HepG2 (cell line): ENCODE measurements around the gene ELOVL6. TPM values are rescaled to one million over a fixed set of nuclear protein-coding genes. Genes with fewer than 3 reads are reported as not detected.

ENCODE experiments used
- ATAC-seq: fragments of 200-7000 bp; cut with Tn5 transposase; 3 replicates; pipeline ENCODE4 v1.9.1; 2020; ENCODE audit warnings: mild to moderate bottlenecking, moderate library complexity
- BruUV-seq: library from RNA; stranded (reverse); fragments of 400-500 nt; replicated peaks from 2 replicates; lab custom pipeline; 2021; lab: Mats Ljungman, UMichigan
- CTCF ChIA-PET: fragments of 300-600 bp; formaldehyde crosslinking; extraction: SDS; loops from one replicate; lab custom pipeline; 2021; ENCODE audit warnings: low total read pairs, inconsistent platforms, low intra/inter-chr PET ratio; lab: Yijun Ruan, JAX
- POLR2A ChIA-PET: fragments of 350-600 bp; sonication (Branson Sonifier 250); formaldehyde crosslinking; loops from one replicate; lab custom pipeline; 2020; ENCODE audit warnings: antibody characterized with exemption, inconsistent platforms; lab: Yijun Ruan, JAX
- DNase-seq: peaks from one replicate; pipeline ENCODE4 v3.0.0-alpha.2; 2015; ENCODE audit warnings: low spot score
- FAIRE-seq: peaks from 3 replicates; lab custom pipeline; 2011; peaks lifted over from hg19 to GRCh38; lab: Jason Lieb, UNC
- H2AFZ ChIP-seq: one replicate; pipeline ENCODE4 v1.6.1; 2011; ENCODE audit warnings: low read length, inconsistent platforms
- H3K27ac ChIP-seq: fragments of 300-600 bp; 3 replicates; pipeline ENCODE4 v1.8.0; 2011; ENCODE audit warnings: mixed run types, mild to moderate bottlenecking, mixed read lengths, low read length, inconsistent platforms; ENCODE audit not compliant: insufficient read depth; ENCODE audit errors: extremely low read length
- H3K27me3 ChIP-seq, 2 experiments: fragments of 200-600 bp in 1 of 2; 2 replicates in 1 of 2; 3 replicates in 1 of 2; pipeline versions ENCODE4 v1.6.0 to v1.8.0; 2011; ENCODE audit warnings: low read length in 2 of 2, mild to moderate bottlenecking in 2 of 2, moderate library complexity in 2 of 2, inconsistent platforms in 1 of 2; ENCODE audit not compliant: insufficient read depth in 2 of 2, control insufficient read depth in 1 of 2
- H3K36me3 ChIP-seq, 2 experiments: fragments of 200-600 bp in 1 of 2; replicated peaks in 1 of 2; 2 replicates in 1 of 2; 3 replicates in 1 of 2; pipeline versions ENCODE4 v1.5.1 to v1.8.0; 2011; ENCODE audit warnings: low read length in 2 of 2, inconsistent platforms in 1 of 2; ENCODE audit not compliant: insufficient read depth in 2 of 2, control insufficient read depth in 1 of 2
- H3K4me1 ChIP-seq: 2 replicates; pipeline ENCODE4 v1.5.1; 2012; ENCODE audit warnings: low read length, inconsistent platforms; ENCODE audit not compliant: insufficient read depth
- H3K4me2 ChIP-seq: 2 replicates; pipeline ENCODE4 v1.6.0; 2011; ENCODE audit warnings: low read depth, low read length, inconsistent platforms
- H3K4me3 ChIP-seq, 3 experiments: fragments of 200-600 bp in 1 of 3; sonication (generic), shearing (Covaris generic) in 1 of 3; replicated peaks in 1 of 3; 2 replicates each; pipeline ENCODE4 v1.5.1; 2011 to 2016; ENCODE audit warnings: low read length in 3 of 3, inconsistent platforms in 2 of 3, low read depth in 2 of 3, mild to moderate bottlenecking in 2 of 3, control low read depth in 1 of 3, mixed read lengths in 1 of 3; ENCODE audit not compliant: insufficient read depth in 1 of 3
- H3K79me2 ChIP-seq: one replicate; pipeline ENCODE4 v1.6.1; 2011; ENCODE audit warnings: low read length, inconsistent platforms; ENCODE audit not compliant: insufficient read depth
- H3K9ac ChIP-seq: 2 replicates; pipeline ENCODE4 v1.6.0; 2011; ENCODE audit warnings: mild to moderate bottlenecking, low read depth, low read length, inconsistent platforms; ENCODE audit not compliant: insufficient read depth
- H3K9me3 ChIP-seq: 2 replicates; pipeline ENCODE4 v1.5.1; 2012; ENCODE audit warnings: mild to moderate bottlenecking, low read length
- H4K20me1 ChIP-seq: 2 replicates; pipeline ENCODE4 v1.6.0; 2011; ENCODE audit warnings: inconsistent platforms, mild to moderate bottlenecking, low read length, moderate library complexity; ENCODE audit not compliant: insufficient read depth
- CREBL2 ChIP-seq: sonication (generic); formaldehyde crosslinking; IDR thresholded peaks from 2 replicates; pipeline ENCODE4 v1.8.1; 2023; ENCODE audit warnings: missing genetic modification reagents, mild to moderate bottlenecking, borderline replicate concordance
- GABPA ChIP-seq, 2 experiments: IDR thresholded peaks; 2 replicates each; pipeline ENCODE4 v1.6.1; 2011 to 2016; ENCODE audit warnings: low read depth in 2 of 2, low read length in 1 of 2, missing biosample characterization in 1 of 2, missing genetic modification characterization in 1 of 2
- LCORL ChIP-seq, 2 experiments: fragments of 450-650 bp in 1 of 2; sonication (generic) in 1 of 2; formaldehyde crosslinking in 1 of 2; IDR thresholded peaks; 2 replicates each; pipeline versions ENCODE4 v1.5.0 to v1.6.1; 2017 to 2020; ENCODE audit warnings: antibody characterized with exemption in 1 of 2, missing genetic modification reagents in 1 of 2
- SALL2 ChIP-seq: sonication (generic); formaldehyde crosslinking; IDR thresholded peaks from 2 replicates; pipeline ENCODE4 v1.8.1; 2023; ENCODE audit warnings: mild to moderate bottlenecking, missing genetic modification reagents, inconsistent platforms
- TARDBP ChIP-seq: sonication (generic); formaldehyde crosslinking; IDR thresholded peaks from 2 replicates; pipeline ENCODE4 v1.8.0; 2022; ENCODE audit warnings: mild to moderate bottlenecking, missing genetic modification reagents
- TFAP4 ChIP-seq: sonication (generic); IDR thresholded peaks from 2 replicates; pipeline ENCODE4 v1.6.1; 2016; ENCODE audit warnings: low read depth, borderline replicate concordance
- TSC22D2 ChIP-seq: sonication (generic); formaldehyde crosslinking; IDR thresholded peaks from 2 replicates; pipeline ENCODE4 v1.5.1; 2020; ENCODE audit warnings: missing genetic modification reagents, mild to moderate bottlenecking, borderline replicate concordance
- ZNF550 ChIP-seq: sonication (generic); formaldehyde crosslinking; IDR thresholded peaks from 2 replicates; pipeline ENCODE4 v1.4.0; 2020; ENCODE audit warnings: mild to moderate bottlenecking, missing genetic modification reagents, borderline replicate concordance
- ZNF574 ChIP-seq: sonication (generic); formaldehyde crosslinking; IDR thresholded peaks from 2 replicates; pipeline ENCODE4 v1.4.0; 2020; ENCODE audit warnings: missing genetic modification reagents
- ZNF687 ChIP-seq: sonication (generic); formaldehyde crosslinking; IDR thresholded peaks from 2 replicates; pipeline ENCODE4 v1.5.1; 2020; ENCODE audit warnings: mild to moderate bottlenecking, missing genetic modification reagents, moderate library complexity
- ZSCAN25 ChIP-seq: sonication (generic); formaldehyde crosslinking; IDR thresholded peaks from 2 replicates; pipeline ENCODE4 v1.8.0; 2022; ENCODE audit warnings: mild to moderate bottlenecking, missing genetic modification reagents
- WGBS: methylation state at CpG from one replicate; pipeline ENCODE4 v1.1.6; 2017; ENCODE audit warnings: low lambda C conversion rate; 5-methylcytosine and 5-hydroxymethylcytosine counted together
- in situ Hi-C: cut with HindIII; loops from 2 replicates; pipeline ENCODE4 v1.10.0; 2017; ENCODE audit warnings: low pct_unique_long_range_greater_than_20kb; ENCODE audit not compliant: extremely low pct_ligation_motif_present
- intact Hi-C: fragments of 100-400 bp; cut with micrococcal nuclease; formaldehyde crosslinking; loops from one replicate; pipeline ENCODE4 v1.10.0; 2022; ENCODE audit not compliant: unreplicated experiment
- polyA plus RNA-seq, 8 experiments: library from polyadenylated mRNA; depleted of rRNA in 3 of 8; stranded (reverse) in 7 of 8; unstranded in 1 of 8; fragments of >200 nt; fragmentation: Illumina TruSeq in 4 of 8; extraction: Trizol in 4 of 8; gene quantifications; 2 replicates each; pipeline versions ENCODE4 v1.2.1 to v1.2.3, GENCODE V29; 2011 to 2016; ENCODE audit warnings: low read depth in 4 of 8, missing spikeins in 1 of 8, mixed read lengths in 1 of 8; ENCODE audit not compliant: insufficient read depth in 1 of 8
- total RNA-seq, 5 experiments: library from RNA; depleted of rRNA; stranded (reverse); fragments of >200 nt; fragmentation: Illumina TruSeq; extraction: Trizol; gene quantifications; 2 replicates each; pipeline ENCODE4 v1.2.3, GENCODE V29; 2016; ENCODE audit warnings: low read depth in 1 of 5
- TF ChIP-seq, protein P1 (sequence below): sonication (generic); formaldehyde crosslinking; IDR thresholded peaks from 2 replicates; pipeline ENCODE4 v1.8.1; 2023; ENCODE audit warnings: mild to moderate bottlenecking, inconsistent platforms, moderate library complexity, missing genetic modification reagents, borderline replicate concordance

ELOVL6 gene
- total and polyA plus RNA-seq, 2 of the 13 experiments (the other 11 are each of a cell fraction or from before 2014, with no cell fraction given) = 14.1 to 23.2 TPM

- WGBS = 0% methylated on average over 8 of the region's 47 CpGs
- POLR2A ChIA-PET = interaction anchor here (0.6 to 1.0 kb wide), 2 partner anchors 133 to 383 kb away, joined by 3 to 4 read pairs; no protein-coding TSS in a partner anchor
- CTCF ChIA-PET = no interaction called here
- peak; percentile 15 for ATAC-seq
- H3K4me1 ChIP-seq = peaks cover 69% of the 10 kb centered on the region
- BruUV-seq = TSS peak; percentile 32
- peak overlapping the region; percentile 47 for H2AFZ ChIP-seq
- no peaks in the 10 kb centered on the region; a peak in 1 of 5 replicates for H3K27me3 ChIP-seq
- peak overlapping the region; percentile 93 for H3K27ac ChIP-seq
- peak overlapping the region; percentile 85 for H3K9ac ChIP-seq
- H4K20me1 ChIP-seq = no peaks in the 10 kb centered on the region
- H3K9me3 ChIP-seq = no peaks in the 10 kb centered on the region
- peak overlapping the region; percentile 82 to 86 (median 84) for H3K4me3 ChIP-seq
- H3K36me3 ChIP-seq = no peaks in the 10 kb centered on the region; a peak in 2 of 5 replicates
- peak overlapping the region; percentile 94 for H3K4me2 ChIP-seq
- FAIRE-seq = no peak
- H3K79me2 ChIP-seq = peaks cover 45% of the 10 kb centered on the region
- in situ Hi-C loops = loop anchor here (25.0 kb wide), 1 partner anchor 760 kb away; the partner anchor contains the start of gene SEC24B
- no peak for DNase-seq
- intact Hi-C loops = loop anchor here (5.0 kb wide), 2 partner anchors 145 to 190 kb away; no protein-coding TSS in a partner anchor
- TF ChIP-seq TFAP4 (no peak), ZNF687 (CRISPR knock-in tag) (no peak), TARDBP (0 out of 2 replicates have a peak, but pooled peaks have one; percentile 6), CREBL2 (CRISPR knock-in tag) (no peak), GABPA (IDR thresholded peaks at IDR 0.05; ENCODE audit: low read depth, low read length) (0 out of 2 replicates have a peak, but pooled peaks have one; percentile 16), GABPA (CRISPR knock-in tag; IDR thresholded peaks at IDR 0.05; ENCODE audit: low read depth) (no peak), TSC22D2 (CRISPR knock-in tag) (no peak), ZNF550 (CRISPR knock-in tag) (no peak), LCORL (IDR thresholded peaks at IDR 0.05) (no peak), LCORL (CRISPR knock-in tag; IDR thresholded peaks at IDR 0.05) (0 out of 2 replicates have a peak, but pooled peaks have one; percentile 3), ZSCAN25 (CRISPR knock-in tag) (no peak), SALL2 (CRISPR knock-in tag) (0 out of 2 replicates have a peak, but pooled peaks have one; percentile 18), ZNF574 (0 out of 2 replicates have a peak, but pooled peaks have one; percentile 14)
- TF ChIP-seq, protein P1, sequence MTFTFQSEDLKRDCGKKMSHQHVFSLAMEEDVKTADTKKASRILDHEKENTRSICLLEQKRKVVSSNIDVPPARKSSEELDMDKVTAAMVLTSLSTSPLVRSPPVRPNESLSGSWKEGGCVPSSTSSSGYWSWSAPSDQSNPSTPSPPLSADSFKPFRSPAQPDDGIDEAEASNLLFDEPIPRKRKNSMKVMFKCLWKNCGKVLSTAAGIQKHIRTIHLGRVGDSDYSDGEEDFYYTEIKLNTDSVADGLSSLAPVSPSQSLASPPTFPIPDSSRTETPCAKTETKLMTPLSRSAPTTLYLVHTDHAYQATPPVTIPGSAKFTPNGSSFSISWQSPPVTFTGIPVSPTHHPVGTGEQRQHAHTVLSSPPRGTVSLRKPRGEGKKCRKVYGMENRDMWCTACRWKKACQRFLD = no peak
These were observed 1.4 kb downstream of the ELOVL6 start for GRCh38 chr4:110196871-110197528.
